OCI-LY3 (cell line): Measurements from ENCODE around the gene NHERF2.

Experiments used
- EZH2phosphoT487 ChIP-seq: fragments of 200-600 bp; shearing (Covaris generic); IDR thresholded peaks from 2 replicates; pipeline ENCODE4 v1.6.1; 2018; ENCODE audit warnings: antibody characterized with exemption, mixed run types, low read depth
- TF ChIP-seq, protein P1 (sequence below): fragments of 200-600, 300-600 bp; sonication (generic); IDR thresholded peaks from 2 replicates; pipeline ENCODE4 v1.5.1; 2014; ENCODE audit warnings: antibody characterized with exemption, low read length, low read depth

GRCh38 chr16:2031081-2031577 lies 4.4 kb downstream of the NHERF2 start:
- TF ChIP-seq EZH2phosphoT487: no peak
- TF ChIP-seq, protein P1, sequence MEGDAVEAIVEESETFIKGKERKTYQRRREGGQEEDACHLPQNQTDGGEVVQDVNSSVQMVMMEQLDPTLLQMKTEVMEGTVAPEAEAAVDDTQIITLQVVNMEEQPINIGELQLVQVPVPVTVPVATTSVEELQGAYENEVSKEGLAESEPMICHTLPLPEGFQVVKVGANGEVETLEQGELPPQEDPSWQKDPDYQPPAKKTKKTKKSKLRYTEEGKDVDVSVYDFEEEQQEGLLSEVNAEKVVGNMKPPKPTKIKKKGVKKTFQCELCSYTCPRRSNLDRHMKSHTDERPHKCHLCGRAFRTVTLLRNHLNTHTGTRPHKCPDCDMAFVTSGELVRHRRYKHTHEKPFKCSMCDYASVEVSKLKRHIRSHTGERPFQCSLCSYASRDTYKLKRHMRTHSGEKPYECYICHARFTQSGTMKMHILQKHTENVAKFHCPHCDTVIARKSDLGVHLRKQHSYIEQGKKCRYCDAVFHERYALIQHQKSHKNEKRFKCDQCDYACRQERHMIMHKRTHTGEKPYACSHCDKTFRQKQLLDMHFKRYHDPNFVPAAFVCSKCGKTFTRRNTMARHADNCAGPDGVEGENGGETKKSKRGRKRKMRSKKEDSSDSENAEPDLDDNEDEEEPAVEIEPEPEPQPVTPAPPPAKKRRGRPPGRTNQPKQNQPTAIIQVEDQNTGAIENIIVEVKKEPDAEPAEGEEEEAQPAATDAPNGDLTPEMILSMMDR: no peak
